ENCODE results near the gene UBA5.

Gene UBA5

DNA sequence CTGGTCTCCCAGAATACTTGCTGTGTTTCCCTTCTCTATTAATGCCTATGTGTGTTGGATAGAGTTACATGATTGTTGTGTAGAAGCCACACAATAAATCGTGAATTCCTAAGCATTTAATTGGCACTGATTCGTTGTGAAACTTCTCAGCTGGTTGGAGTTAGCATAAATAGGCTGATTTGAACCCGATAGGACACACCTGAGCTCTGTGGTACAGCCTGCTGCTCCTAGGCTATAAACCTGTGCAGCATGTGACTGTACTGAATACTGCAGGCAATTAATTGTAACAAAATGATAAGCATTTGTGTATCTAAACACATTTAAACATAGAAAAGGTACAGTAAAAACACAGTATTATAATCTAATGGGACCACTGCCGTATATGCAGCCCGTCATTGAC is 5.4 kb upstream of the UBA5 start:
- FAIRE-seq, result no peak

DNA sequence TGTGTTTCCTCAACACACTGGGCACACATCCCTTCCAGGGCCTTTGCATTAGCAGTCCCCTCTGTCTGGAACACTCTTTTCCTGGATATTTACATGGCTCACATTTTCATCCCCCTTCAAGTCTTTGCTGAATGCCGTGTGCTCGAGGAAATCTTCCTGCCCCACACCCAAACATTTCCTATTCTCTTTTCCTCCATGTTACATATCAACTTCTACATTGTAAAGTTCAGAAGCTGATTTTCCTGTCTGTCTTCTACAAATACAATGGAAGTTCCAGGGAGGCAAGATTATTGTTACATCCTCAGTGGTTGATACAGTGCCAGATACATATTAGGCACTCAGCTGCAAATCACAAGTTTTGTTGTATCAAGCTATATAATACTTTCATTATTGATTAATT is 4.7 kb upstream of the UBA5 start:
- FAIRE-seq, result no peak

DNA sequence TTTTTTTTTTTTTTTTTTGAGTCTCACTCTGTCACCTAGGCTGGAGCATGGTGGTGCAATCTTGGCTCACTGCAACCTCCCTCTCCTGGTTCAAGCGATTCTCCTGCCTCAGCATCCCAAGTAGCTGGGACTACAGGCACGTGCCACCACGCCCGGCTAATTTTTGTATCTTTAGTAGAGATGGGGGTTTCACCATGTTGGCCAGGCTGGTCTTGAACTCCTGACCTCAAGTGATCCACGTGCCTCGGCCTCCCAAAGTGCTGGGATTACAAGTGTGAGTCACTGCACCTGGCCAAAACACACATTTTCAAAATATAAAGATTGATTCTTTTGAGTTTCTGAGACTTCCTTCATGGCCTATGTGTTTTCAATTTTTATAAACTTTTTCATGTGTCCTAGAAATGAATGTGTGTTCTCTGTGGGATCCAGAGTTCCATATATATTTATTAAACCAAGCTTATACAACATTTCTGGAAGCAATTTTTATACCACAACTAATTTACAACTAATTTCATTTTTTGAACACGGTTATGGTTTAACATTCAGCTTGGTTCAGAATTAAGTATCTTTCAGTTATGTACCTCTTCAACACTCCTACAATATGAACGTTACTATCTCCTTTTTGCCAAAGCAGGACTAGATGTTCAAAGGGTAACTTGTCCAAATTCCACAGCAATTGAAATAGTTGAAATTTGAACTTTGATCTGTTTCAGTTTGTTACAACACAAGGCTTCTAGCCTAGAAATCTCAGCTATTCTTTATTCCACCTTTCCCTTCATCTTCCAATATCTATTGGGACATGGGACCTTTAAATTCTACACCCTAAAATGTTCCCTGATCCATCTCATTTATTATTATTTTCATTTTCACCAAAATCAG is 2.0 kb upstream of the UBA5 start:
- no peak for FAIRE-seq

DNA sequence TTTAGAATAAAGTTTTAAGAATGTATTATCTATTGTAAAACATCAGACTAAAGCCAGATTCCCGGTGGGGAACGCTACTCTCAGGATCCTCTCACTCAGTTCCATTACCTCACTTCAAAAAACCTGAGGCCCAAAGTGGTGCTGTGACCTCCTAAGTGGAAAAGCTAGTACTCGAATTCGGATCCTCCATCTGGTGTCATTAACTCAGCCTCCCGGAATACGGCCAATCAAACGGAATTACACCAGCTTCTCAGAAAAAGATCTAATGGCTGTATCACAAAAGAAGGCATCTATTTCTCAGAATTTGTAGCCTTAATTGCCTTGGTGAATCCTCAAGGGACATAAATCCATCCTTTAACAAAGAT is 1.1 kb upstream of the UBA5 start:
- FAIRE-seq, result no peak

DNA sequence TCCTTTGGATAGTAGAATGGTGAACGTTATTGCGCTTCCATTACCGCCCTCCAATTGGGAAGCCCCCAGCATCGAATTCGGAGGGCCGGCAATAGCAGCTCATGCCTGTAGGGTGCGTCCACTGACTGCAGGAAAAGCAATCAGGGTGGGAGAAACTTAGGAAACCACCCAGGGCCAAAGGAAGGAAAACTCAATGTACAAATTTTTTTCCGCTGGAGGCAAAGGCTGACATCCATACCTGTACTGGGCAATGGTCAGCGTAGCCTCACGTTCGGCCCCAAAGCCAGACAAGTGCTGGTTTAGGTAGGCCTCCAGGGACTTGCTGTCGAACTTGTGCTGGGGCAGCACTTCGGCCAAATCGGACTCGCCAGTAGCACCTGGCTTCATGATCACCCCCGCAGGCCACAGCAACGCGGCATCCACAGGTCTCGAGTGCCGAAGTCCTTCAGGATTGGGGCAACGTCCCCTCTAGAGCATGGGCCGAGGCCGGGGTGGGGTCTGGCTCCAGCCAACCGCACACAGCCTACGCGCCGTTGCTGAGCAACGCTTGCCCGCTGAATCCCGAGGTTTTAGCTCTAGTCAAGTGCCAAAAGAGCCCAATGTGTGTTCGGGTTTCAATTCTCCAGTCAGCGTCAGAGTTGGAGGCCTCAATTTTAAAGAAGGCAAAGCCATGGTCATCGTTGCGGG is 621 bp upstream of the UBA5 start, which contains the start of gene ACAD11:
ACAD11 (minus strand) TSS at position 445 of the 687 bp plus-strand sequence; CDS start at position 387, 58 bp downstream.
- FAIRE-seq, result peak; percentile 88

DNA sequence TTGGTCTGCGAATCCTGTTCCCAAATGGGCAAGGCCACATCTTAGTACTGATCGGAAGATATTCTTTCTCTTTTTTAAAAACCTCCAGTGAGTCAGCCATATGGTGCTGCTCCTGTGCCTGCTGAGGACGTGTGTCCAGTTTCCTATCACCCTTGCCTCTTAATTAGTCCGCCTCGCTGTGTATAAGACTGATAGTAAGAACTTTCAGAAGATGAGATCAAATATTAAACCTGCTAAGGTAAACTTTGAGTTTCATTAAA is 612 bp downstream of the UBA5 start:
- no peak for FAIRE-seq

DNA sequence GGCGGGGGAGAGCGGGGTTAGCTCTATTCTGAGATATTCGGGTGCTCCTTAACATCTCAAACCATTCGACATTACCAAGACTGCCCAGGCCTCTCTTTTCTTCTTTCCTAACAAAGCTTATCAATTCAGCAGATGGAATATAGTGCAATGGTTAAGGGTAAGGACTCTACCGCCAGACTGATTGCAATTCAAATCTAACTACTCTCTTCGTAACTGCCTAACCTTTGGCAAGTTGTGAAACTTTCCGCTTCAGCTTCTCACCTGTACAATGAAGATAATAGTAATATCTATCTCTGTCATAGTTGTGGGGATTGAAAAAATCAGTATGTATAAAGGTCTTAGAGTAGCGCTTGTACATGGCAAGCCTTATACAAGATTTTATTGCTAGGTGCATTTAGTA is 972 bp downstream of the UBA5 start:
- no peak for FAIRE-seq

DNA sequence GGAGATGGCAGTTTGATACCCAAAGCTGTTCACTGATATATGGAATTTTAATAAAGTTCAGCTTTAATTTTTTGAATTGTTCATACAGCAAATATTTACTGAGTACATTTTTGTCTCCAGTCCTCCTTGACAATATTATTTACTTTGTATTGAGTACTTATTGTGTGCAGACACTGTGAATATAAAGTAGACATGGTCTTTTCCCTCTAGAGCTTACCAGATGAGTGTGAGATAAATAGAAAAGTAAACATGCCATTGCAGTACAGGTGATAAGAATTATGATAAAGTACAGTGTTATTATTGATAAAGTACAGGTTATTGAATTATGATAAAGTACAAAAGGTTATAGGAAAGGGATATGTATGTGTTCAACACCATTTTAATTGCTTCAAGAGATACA is 2.1 kb downstream of the UBA5 start:
- FAIRE-seq, result no peak

DNA sequence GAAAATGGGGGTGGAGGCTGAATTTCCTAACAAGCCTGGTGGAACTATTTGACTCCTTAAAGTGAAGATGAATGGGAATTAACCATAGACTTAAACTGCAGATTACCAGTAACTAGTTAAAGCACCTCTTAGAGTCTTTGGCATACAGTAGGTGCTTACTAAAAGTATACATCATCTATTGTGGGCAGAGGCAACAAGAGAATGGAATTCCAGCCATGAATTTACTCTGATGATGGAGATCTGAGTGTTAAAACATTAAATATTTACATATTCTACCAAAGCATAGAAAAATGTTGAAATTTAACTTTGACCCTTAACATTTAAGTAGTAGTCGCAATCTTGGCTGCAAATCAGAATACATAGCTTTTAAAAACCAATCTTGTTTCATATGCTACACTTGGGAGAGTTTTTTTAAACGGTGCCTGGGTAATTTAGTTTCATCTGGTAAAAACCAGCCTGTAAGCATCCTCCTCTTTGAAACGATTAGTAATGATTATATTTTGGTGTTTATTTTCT is 5.2 kb downstream of the UBA5 start:
- no peak for FAIRE-seq

DNA sequence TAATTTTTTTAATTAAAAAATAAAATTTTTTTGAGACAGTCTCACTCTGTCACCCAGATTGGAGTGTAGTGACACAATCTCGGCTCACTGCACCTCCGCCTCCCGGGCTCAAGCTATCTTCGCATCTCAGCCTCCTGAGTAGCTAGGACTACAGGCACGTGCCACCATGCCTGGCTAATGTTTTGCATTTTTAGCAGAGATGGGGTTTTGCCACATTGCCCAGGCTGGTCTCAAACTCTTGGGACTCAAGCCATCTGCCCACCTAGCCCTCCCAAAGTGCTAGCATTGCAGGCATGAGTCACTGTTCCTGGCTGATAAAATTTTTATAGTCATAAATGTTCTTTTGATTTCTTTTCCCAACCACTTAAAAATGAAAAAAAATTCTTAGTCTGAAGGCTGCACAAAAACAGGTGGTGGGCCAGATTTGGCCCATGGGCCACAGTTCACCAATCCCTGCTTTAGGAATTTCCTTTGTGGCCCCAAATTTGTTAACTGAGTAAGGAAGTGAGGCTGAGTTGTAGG is 9.2 kb downstream of the UBA5 start:
- FAIRE-seq, result no peak

DNA sequence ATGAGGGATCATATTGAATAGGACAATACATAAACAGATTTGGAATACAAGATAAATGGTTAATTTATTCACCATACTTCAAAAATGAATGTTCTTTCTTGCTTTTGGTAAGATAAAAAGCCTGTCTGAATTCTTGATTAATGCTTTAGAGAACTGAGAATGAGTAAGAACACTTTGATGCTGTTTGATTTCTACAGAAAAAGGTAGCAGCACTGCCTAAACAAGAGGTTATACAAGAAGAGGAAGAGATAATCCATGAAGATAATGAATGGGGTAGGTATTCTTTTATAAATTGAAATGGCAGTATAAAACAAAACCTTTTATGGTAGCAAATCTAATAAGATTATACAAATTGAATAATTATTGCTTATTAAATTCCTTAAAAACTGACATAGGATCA is 15.3 kb downstream of the UBA5 start:
- no peak for FAIRE-seq

DNA sequence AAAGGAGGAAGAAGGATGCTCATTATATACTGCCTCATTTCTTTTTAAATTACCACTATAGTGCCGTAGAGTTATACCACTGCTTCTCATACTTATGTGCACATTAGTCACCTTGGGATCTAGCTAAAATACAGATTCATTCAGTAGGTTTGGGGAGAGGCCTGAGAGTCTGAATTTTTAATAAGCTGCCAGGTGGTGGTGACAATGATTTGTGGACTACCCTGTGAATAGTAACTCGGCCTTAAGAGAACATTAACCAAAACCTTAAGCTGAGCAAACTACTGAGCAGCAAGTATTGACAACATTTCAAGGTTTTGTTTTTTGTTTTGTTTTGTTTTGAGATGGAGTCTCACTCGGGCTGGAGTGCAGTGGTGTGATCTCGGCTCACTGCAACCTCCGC is 19.8 kb downstream of the UBA5 start:
- no peak for FAIRE-seq

DNA sequence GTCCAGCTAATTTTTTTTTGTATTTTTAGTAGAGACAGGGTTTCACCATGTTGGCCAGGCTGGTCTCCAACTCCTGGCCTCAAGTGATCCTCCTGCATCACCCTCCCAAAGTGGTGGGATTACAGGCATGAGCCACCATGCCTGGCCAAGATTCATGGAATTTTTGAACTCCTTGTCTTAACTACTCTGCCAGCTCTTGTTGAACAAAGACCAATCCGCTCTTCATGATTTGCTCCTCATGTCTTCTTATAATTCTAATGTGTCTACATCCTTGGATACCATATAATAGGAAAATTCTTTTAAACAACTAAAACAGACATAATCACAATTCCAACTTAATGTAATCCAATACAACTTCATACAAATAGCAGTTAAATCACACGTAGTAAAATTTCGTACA is 21.3 kb downstream of the UBA5 start:
- peak; percentile 9 for FAIRE-seq

DNA sequence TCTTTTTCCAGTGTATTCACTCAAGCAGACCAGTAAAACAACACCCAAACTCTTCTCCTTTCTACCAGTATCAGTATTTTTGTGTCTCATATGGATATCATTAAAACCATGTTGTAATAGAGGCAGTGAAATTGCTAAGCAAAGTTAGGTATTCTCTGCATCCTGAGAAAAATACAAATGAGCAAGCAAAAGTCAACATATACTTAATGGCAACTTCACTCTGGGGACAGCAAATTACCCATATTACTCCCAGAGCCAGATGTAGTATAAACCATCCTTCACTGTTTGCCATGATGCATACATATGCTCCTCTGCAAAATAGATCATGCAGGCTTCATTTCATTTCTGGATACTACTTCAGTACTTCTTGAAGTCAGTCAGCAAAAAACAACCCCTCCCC is 22.1 kb downstream of the UBA5 start:
- no peak for FAIRE-seq

DNA sequence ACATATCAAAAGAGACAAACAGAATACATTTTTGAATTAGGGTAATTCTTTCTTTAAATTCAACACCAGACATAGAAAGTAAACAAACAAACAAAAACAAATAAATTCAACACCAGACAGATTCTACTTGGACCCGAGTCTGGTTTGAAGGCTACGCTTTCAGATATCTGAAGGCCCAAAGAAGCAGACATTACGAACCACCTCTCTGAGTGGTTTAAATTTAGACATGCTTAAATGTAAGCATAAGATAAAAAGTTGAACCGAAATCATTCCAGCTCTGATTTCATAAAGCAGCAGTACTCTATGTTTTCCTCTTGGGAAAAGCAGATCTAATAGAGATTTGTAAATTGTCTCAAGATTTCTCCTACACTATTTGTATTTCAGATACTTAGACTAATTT is 29.9 kb downstream of the UBA5 start:
- FAIRE-seq, result no peak

DNA sequence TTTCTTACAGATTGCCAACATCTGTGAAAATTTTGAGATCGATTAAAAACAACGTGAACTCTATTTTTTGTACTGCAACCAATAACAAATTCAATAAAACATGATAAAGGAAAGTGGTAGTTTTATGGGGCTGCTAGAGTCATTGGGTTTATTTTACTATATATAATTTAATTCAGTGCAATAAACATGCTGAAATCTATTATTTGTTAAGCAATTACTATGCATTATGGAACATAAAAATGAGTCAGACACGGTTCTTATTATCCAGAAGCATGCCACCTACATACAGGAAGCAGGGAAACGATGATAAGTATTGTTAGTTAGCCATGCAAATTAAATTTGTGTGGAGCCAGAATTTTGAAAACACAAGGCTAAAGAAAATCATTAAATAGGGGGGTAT is 34.9 kb downstream of the UBA5 start:
- FAIRE-seq, result no peak

DNA sequence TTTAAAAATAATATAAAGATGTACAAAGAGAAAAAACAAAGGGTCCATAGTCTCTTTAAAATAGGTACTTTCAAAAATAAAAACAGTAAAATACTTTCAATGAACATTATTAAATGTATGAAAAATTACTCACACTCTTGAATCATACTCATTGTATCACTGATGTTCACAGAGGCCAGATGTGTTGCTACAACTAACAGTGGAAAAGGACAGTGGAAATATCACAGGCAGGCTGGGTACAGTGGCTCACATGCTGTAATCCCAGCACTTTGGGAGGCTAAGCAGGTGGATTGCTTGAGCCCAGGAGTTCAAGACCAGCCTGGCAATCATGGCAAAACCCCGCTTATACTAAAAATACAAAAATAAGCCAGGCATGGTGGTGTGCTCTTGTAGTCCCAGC is 35.3 kb downstream of the UBA5 start:
- FAIRE-seq, result no peak

DNA sequence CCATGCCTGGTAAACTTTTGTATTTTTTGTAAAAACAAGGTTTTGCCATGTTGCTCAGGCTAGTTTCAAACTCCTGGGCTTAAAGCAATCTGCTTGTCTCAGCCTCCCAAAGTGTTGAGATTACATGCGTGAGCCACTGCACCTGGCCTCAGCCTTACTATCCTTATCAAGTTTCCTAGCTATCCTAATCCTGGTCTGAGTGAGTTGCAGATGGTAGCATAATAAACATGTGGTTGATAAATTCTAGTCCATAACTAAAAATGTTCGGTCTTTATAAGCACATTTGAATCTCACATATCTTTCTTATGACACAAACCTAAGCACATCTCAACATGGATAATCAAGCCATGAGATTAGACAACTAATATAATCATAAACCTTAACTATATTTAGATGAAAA is 43.6 kb downstream of the UBA5 start:
- FAIRE-seq, result no peak

DNA sequence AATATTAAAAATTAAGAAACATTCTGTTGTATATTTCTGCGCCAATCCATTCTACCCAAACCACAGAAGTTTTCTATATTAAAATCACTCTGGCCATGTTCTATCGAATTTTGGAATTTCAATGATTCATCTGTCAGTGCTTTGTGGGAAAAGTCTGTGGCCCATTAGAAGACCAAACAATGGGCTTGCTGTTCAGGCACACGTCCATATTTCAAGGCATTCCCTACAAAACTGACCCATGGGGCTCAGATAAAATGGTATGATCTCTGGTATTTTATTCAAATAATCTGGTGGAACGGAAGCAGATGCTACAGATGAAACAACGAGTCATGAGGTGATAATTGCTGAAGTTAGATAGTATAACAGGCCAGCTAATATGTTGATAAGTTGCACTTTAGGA is 49.6 kb downstream of the UBA5 start:
- no peak for FAIRE-seq

DNA sequence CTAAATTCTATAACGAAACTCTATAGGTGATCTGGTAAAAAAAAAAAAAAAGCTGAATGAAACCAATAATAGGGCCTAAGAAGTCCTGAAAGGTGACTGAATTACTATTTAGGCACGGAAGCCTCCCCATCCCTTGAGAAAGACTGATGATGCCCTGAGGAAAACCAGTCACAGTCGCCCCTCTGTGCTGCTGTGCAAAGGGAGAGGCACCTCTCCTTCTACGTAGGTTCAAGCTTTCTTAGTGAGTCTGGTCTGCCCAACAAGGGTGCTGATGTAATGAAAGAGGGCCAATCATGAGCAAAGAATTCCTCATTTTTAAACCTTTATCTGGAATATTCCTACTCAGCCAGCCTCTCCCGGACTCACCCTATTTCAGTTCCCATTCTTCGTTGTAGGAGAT is 50.2 kb downstream of the UBA5 start:
- FAIRE-seq, result no peak

DNA sequence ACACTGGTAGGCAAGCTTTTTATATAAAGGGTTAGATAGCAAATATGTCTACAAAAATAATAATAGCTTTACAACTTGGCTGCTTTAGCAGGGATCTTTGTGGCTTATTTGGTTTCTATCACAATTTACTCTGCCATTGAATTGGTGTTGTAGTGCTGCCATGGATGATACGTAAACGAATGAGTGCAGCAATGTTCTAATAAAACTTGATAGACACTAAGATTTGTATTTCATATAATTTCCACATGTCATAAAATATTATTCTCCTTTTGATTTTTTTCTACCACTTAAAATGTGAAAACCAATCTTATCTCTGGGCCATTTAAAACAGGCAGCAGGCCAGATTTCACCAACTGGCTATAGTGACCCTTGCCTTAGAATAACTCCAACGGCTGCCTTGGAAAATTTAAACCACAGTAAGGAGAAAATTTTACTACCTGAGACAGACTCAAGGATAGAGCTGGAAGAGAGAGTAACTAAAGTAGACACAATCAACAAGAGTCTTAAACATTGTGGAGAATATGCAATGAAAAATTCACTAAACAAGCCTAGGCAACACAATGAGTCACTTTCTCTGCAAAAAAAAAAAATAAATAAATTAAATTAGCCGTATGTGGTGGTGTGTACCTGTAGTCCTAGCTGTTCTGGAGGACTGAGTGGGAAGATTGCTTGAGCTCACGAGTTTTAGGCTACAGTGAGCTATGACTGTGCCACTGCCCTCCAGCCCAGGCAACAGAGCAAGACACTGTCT is 54.0 kb downstream of the UBA5 start:
- no peak for FAIRE-seq

DNA sequence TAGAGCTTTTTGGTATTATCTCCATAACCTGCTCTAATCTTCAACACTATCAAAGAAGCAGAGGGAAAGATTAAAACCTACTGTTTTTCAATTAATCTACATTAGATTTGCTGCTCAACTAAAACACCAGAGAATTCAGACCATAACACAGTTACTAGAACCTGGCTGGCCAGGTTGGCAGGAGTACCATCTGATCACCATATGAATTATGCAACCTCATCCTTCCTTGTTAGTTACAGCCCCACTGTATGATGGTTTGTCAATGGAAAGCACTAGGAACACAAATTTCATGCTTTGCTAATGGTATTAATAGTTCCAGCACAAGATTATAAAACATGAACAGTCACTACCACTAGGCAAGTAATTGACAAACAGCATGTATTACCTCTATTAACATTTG is 56.2 kb downstream of the UBA5 start:
- no peak for FAIRE-seq

DNA sequence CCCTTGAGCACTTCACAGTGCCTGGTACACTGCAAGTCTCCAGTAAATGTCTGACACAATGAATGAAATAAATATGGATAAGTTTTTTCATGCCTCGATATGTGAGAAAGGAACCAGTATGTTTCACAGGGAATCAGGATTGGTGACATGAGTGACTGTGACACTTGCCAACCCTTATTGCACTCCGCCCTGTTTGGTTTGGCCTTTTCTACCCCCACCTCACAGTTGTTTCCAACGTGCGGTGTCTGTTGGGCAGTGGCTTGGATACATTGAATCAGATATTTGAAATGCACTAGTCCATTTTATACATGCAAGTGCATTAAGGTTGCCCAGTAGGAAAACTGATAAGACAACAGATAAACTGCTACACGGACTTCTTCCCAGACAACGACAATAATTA is 60.1 kb downstream of the UBA5 start:
- no peak for FAIRE-seq

Data from A204.1 (cell line).